GM12878 (cell line): ENCODE measurements around the gene DDX27. TPM values are rescaled to one million over a fixed set of nuclear protein-coding genes. Genes with fewer than 3 reads are reported as not detected.

Experiments
- ATAC-seq: fragments of 200-7000 bp; cut with Tn5 transposase; 3 replicates; pipeline ENCODE4 v1.9.1; 2020; ENCODE audit warnings: mild to moderate bottlenecking, moderate library complexity
- BruUV-seq: library from RNA; stranded (reverse); fragments of 400-500 nt; replicated peaks from 2 replicates; lab custom pipeline; 2021; lab: Mats Ljungman, UMichigan
- CTCF ChIA-PET: fragments of 300-600 bp; sonication (Branson Sonifier 250); formaldehyde crosslinking; extraction: SDS; loops from one replicate; lab custom pipeline; 2021; ENCODE audit warnings: inconsistent platforms; lab: Yijun Ruan, JAX
- POLR2A ChIA-PET: fragments of 350-600 bp; formaldehyde crosslinking; extraction: SDS; loops from one replicate; lab custom pipeline; 2021; ENCODE audit warnings: inconsistent platforms; lab: Charles Lee
- RAD21 ChIA-PET: fragments of 300-600 bp; sonication (Branson Sonifier 250); formaldehyde crosslinking; loops from one replicate; lab custom pipeline; 2023; ENCODE audit warnings: antibody characterized with exemption; ENCODE audit not compliant: unreplicated experiment; lab: Charles Lee
- SMC1A ChIA-PET: fragments of 300-600 bp; sonication (Branson Sonifier 250); formaldehyde crosslinking; loops from one replicate; lab custom pipeline; 2023; ENCODE audit not compliant: unreplicated experiment, uncharacterized antibody; lab: Charles Lee
- DNase-seq: peaks from one replicate; pipeline ENCODE4 v3.0.0-alpha.2; 2011; ENCODE audit warnings: low read depth, low spot score
- FAIRE-seq: peaks from 3 replicates; lab custom pipeline; 2011; peaks lifted over from hg19 to GRCh38; lab: Jason Lieb, UNC
- H2AFZ ChIP-seq: 2 replicates; pipeline ENCODE4 v1.6.0; 2011; ENCODE audit warnings: low read depth, low read length, control low read depth; ENCODE audit not compliant: control insufficient read depth
- H3K27ac ChIP-seq: 2 replicates; pipeline ENCODE4 v1.5.1; 2011; ENCODE audit warnings: control low read depth; ENCODE audit not compliant: control insufficient read depth, insufficient read depth
- H3K27me3 ChIP-seq, 2 experiments: replicated peaks in 1 of 2; 2 replicates each; pipeline versions ENCODE4 v1.6.0 to v1.6.1; 2011; ENCODE audit warnings: low read length in 1 of 2; ENCODE audit not compliant: control insufficient read depth in 2 of 2, insufficient read depth in 2 of 2
- H3K36me3 ChIP-seq, 2 experiments: 2 replicates each; pipeline ENCODE4 v1.5.1; 2011; ENCODE audit warnings: low read length in 1 of 2; ENCODE audit not compliant: control insufficient read depth in 2 of 2, insufficient read depth in 2 of 2
- H3K4me1 ChIP-seq: 2 replicates; pipeline ENCODE4 v1.6.1; 2011; ENCODE audit warnings: mild to moderate bottlenecking, low read length, moderate library complexity, mixed read lengths; ENCODE audit not compliant: control insufficient read depth, insufficient read depth
- H3K4me2 ChIP-seq: 2 replicates; pipeline ENCODE4 v1.6.0; 2011; ENCODE audit warnings: control low read depth; ENCODE audit not compliant: control insufficient read depth, insufficient read depth
- H3K4me3 ChIP-seq: fragments of 200-600 bp; sonication (generic); 2 replicates; pipeline ENCODE4 v1.5.1; 2016
- H3K79me2 ChIP-seq: 2 replicates; pipeline ENCODE4 v1.6.0; 2011; ENCODE audit warnings: low read length; ENCODE audit not compliant: control insufficient read depth, insufficient read depth
- H3K9ac ChIP-seq: 2 replicates; pipeline ENCODE4 v1.8.0; 2011; ENCODE audit warnings: low read length, control low read depth, mixed read lengths; ENCODE audit not compliant: control insufficient read depth, insufficient read depth
- H3K9me3 ChIP-seq: replicated peaks from 3 replicates; pipeline ENCODE4 v1.5.1; 2011; ENCODE audit warnings: mild to moderate bottlenecking, low read length; ENCODE audit not compliant: control insufficient read depth, insufficient read depth
- H4K20me1 ChIP-seq: 2 replicates; pipeline ENCODE4 v1.6.0; 2011; ENCODE audit not compliant: control insufficient read depth, insufficient read depth
- IRF4 ChIP-seq: IDR thresholded peaks from 2 replicates; pipeline ENCODE4 v1.6.1; 2011; ENCODE audit warnings: low read depth, low read length
- MTA3 ChIP-seq: IDR thresholded peaks from 2 replicates; pipeline ENCODE4 v1.6.1; 2012; ENCODE audit warnings: low read length, inconsistent platforms, borderline replicate concordance
- POLR2A ChIP-seq: IDR thresholded peaks from 2 replicates; pipeline ENCODE4 v1.6.1; 2011; ENCODE audit warnings: low read depth, mild to moderate bottlenecking, low read length
- POLR2AphosphoS5 ChIP-seq: IDR thresholded peaks from 2 replicates; pipeline ENCODE4 v1.6.1; 2011; ENCODE audit warnings: mild to moderate bottlenecking, low read length, inconsistent platforms
- SMC3 ChIP-seq: IDR thresholded peaks from 2 replicates; pipeline ENCODE4 v1.6.1; 2011; ENCODE audit warnings: low read length, improper control_type of control experiment, borderline replicate concordance
- WGBS: methylation state at CpG from one replicate; pipeline ENCODE4 v1.1.6; 2016; ENCODE audit warnings: low lambda C conversion rate; ENCODE audit not compliant: insufficient replicate concordance, insufficient coverage; ENCODE audit errors: missing lambda C conversion rate; 5-methylcytosine and 5-hydroxymethylcytosine counted together
- in situ Hi-C: fragments of 300-500 bp; cut with MboI; formaldehyde crosslinking; loops from 9 replicates; pipeline ENCODE4 v1.14.3; 2018; ENCODE audit warnings: mixed read lengths
- intact Hi-C: fragments of 100-400 bp; cut with micrococcal nuclease; formaldehyde crosslinking; loops from one replicate; pipeline ENCODE4 v1.14.2; 2022; ENCODE audit not compliant: unreplicated experiment
- polyA plus RNA-seq, 11 experiments: library from polyadenylated mRNA; depleted of rRNA in 4 of 11; unstranded in 6 of 11; stranded (reverse) in 5 of 11; fragments of >200 nt; fragmentation: Nextera tagmentation in 4 of 11; fragmentation: Illumina TruSeq in 1 of 11; extraction: Ambion mirVana in 4 of 11; extraction: Trizol in 1 of 11; gene quantifications; 1 replicate in 1 of 11; 2 replicates in 10 of 11; pipeline versions ENCODE4 v1.2.1 to v1.2.3, GENCODE V29; 2011 to 2016; ENCODE audit warnings: inconsistent platforms in 2 of 11, missing spikeins in 2 of 11, low read depth in 1 of 11
- total RNA-seq, 4 experiments: library from RNA; depleted of rRNA in 3 of 4; stranded (reverse); fragments of >200 nt in 3 of 4; fragmentation: Illumina TruSeq in 1 of 4; extraction: Trizol in 1 of 4; gene quantifications; 2 replicates each; pipeline versions ENCODE4 v1.2.1 to v1.2.3, GENCODE V29; 2013 to 2021

The DDX27 gene
- total and polyA plus RNA-seq, 10 of the 15 experiments (the other 5 are each of a cell fraction or from before 2014, with no cell fraction given): 19.8 to 78.8 (median 54.9) TPM

DNA sequence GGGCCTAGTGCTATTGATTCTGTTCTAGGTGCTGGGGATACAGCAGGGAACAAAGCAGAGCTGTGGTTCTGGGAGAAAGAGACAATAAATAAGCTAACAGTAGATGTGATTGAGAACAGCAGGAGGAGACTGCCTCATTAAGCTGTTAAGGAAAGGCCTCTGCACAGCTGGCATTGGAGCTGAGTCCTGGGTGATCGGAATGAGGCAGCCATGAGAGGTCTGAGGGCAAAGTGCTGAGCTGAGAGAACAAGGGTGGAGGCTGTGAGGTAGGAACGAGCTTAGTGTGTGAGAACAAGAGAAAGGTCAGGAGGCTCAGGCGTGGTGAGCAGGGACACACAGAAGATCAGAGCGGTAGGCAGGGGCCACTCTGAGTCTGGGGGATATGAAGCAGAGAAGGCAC lies 18.3 kb downstream of the DDX27 start:
- no peak for TF ChIP-seq SMC3
- 0 out of 2 replicates have a peak, but pooled peaks have one; percentile 18 for TF ChIP-seq POLR2A
- TF ChIP-seq POLR2AphosphoS5: 0 out of 2 replicates have a peak, but pooled peaks have one; percentile 32
- TF ChIP-seq IRF4: no peak
- no peak for TF ChIP-seq MTA3
- no TSS peak for BruUV-seq
- FAIRE-seq (no peak), DNase-seq (no peak), ATAC-seq (no peak)
- no peak overlapping the region for H3K4me3 ChIP-seq
- in situ Hi-C loops (no loop called here), intact Hi-C loops (no loop called here)
- no peaks in the 10 kb centered on the region for H3K4me1 ChIP-seq
- RAD21 ChIA-PET: interaction anchor here (1.1 kb wide), 1 partner anchor 8 kb away, joined by 4 read pairs; no protein-coding TSS in a partner anchor
- peaks cover 13 to 23% of the 10 kb centered on the region in 2 experiments for H3K36me3 ChIP-seq
- H3K4me2 ChIP-seq: no peak overlapping the region
- POLR2A ChIA-PET: interaction anchor here (0.6 to 0.9 kb wide), 4 partner anchors 17 to 375 kb away, joined by 3 to 4 read pairs (median 4); no protein-coding TSS in a partner anchor
- no peak overlapping the region for H3K27ac ChIP-seq
- H3K79me2 ChIP-seq: no peaks in the 10 kb centered on the region
- no peaks in the 10 kb centered on the region for H3K9me3 ChIP-seq
- H4K20me1 ChIP-seq: no peaks in the 10 kb centered on the region; the same call in 1 of the 2 replicates
- no peaks in the 10 kb centered on the region for H3K27me3 ChIP-seq
- CTCF ChIA-PET: interaction anchor here (0.6 to 1.8 kb wide), 8 partner anchors 9 to 711 kb away, joined by 3 to 8 read pairs (median 3); no protein-coding TSS in a partner anchor
- 86% methylated on average over 4 of the region's 4 CpGs for WGBS
- H3K9ac ChIP-seq: no peak overlapping the region
- H2AFZ ChIP-seq: no peak overlapping the region
- SMC1A ChIA-PET: interaction anchor here (0.6 to 1.2 kb wide), 7 partner anchors 9 to 135 kb away, joined by 3 to 5 read pairs (median 3); no protein-coding TSS in a partner anchor
